Measurements from ENCODE around the gene TNKS1BP1. TPM values are rescaled to one million over a fixed set of nuclear protein-coding genes. Genes with fewer than 3 reads are reported as not detected.

The TNKS1BP1 gene
- total and polyA plus RNA-seq, 9 of the 15 experiments (the other 6 are each of a cell fraction or from before 2014, with no cell fraction given), result 1.1 to 47.2 (median 10.9) TPM

DNA sequence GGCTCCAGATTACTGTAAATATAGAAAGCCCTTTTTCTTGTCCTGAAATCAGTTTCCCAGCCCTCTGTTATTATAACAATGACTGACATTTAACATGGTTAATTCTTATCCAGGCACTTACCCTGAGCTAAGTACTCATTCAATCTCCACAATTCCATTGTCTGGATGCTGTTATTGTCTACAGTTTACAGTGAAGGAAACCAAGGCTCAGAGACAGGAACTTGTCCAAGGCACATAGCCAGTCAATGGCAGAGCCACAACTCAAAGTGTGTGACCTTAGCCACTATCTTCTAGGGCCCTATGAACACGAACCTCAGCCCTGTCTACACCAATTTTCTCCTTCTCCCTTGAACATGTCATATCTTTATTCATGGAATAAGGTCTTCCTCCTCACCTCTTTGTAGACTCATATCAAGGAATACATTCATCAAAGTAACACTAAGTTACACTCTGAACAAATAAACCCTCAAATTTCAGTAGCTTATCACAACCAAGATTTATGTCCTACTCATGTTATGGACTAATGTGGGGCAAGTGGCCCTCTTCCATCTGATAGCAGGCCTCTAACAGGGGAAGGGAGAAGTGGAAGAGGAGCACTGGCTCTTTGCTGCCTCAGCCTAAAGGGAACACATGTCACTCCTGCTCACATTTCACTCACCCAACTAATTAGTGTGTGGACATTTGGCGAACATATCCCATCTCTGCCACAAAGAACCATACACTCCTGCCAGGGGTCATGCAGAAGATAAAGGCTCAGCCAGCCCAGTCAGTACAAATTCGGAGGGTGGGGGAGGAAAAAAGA, 48.4 kb downstream of the TNKS1BP1 start:
- POLR2A ChIA-PET, result interaction anchor here (0.6 kb wide), 1 partner anchor 536 kb away, joined by 3 read pairs; no protein-coding TSS in a partner anchor
- no peak for DNase-seq (ENCODE audit: extremely low read depth in 1 of 4, low spot score in 3 of 4)
- no peaks in the 10 kb centered on the region for H3K79me2 ChIP-seq (ENCODE audit: control insufficient read depth, insufficient read depth, low read length)
- 0 out of 3 replicates have a peak, but pooled peaks have one; percentile 13 for ATAC-seq
- no peaks in the 10 kb centered on the region for H4K20me1 ChIP-seq (replicated peaks; ENCODE audit: control insufficient read depth, insufficient read depth, low read length)
- no peak for FAIRE-seq
- H3K9me1 ChIP-seq (ENCODE audit: control insufficient read depth, insufficient read depth, low read length), result no peaks in the 10 kb centered on the region
- H3K9ac ChIP-seq (ENCODE audit: insufficient read depth in 1 of 2, low read depth in 2 of 2, low read length in 2 of 2), result no peak overlapping the region
- in situ Hi-C loops (cut with MboI) (no loop called here), intact Hi-C loops (cut with micrococcal nuclease) (loop anchor here (5.0 kb wide), 1 partner anchor 51 kb away; no protein-coding TSS in a partner anchor)
- no peaks in the 10 kb centered on the region for H3K9me3 ChIP-seq (replicated peaks; ENCODE audit: control insufficient read depth, insufficient read depth, low read depth, low read length)
- 4% methylated on average over 3 of the region's 3 CpGs for WGBS (ENCODE audit: insufficient coverage, low coverage, missing lambda C conversion rate)
- H3K4me2 ChIP-seq (ENCODE audit: insufficient read depth, low read length), result no peak overlapping the region
- no peaks in the 10 kb centered on the region for H3K36me3 ChIP-seq (ENCODE audit: control insufficient read depth, insufficient read depth, low read length)
- CTCF ChIA-PET (ENCODE audit: low intra/inter-chr PET ratio), result no interaction called here
- BruUV-seq (replicated peaks), result no TSS peak
- no peak overlapping the region for H3K27ac ChIP-seq (ENCODE audit: extremely low read depth, low read depth, low read length)
- no peak overlapping the region for H2AFZ ChIP-seq (ENCODE audit: low read depth, low read length)
- no peak overlapping the region for H3K4me3 ChIP-seq
- no peaks in the 10 kb centered on the region for H3K27me3 ChIP-seq (ENCODE audit: control insufficient read depth in 2 of 2, insufficient read depth in 2 of 2, low read length in 2 of 2)
- peaks cover 0 to 14% of the 10 kb centered on the region in 2 experiments; a peak in 4 of 5 replicates for H3K4me1 ChIP-seq (replicated peaks in 1 of 2; ENCODE audit: control insufficient read depth in 2 of 2, insufficient read depth in 2 of 2, low read length in 2 of 2)
- 0 out of 2 replicates have a peak, but pooled peaks have one; percentile 18 for TF ChIP-seq L3MBTL2 (IDR thresholded peaks at IDR 0.05)
- TF ChIP-seq, protein P1, sequence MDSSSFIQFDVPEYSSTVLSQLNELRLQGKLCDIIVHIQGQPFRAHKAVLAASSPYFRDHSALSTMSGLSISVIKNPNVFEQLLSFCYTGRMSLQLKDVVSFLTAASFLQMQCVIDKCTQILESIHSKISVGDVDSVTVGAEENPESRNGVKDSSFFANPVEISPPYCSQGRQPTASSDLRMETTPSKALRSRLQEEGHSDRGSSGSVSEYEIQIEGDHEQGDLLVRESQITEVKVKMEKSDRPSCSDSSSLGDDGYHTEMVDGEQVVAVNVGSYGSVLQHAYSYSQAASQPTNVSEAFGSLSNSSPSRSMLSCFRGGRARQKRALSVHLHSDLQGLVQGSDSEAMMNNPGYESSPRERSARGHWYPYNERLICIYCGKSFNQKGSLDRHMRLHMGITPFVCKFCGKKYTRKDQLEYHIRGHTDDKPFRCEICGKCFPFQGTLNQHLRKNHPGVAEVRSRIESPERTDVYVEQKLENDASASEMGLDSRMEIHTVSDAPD (CRISPR knock-in tag; IDR thresholded peaks at IDR 0.05), result no peak
- TF ChIP-seq ZNF766 (CRISPR knock-in tag; conservative IDR thresholded peaks at IDR 0.05), result peak; percentile 94
- TF ChIP-seq, protein P2, sequence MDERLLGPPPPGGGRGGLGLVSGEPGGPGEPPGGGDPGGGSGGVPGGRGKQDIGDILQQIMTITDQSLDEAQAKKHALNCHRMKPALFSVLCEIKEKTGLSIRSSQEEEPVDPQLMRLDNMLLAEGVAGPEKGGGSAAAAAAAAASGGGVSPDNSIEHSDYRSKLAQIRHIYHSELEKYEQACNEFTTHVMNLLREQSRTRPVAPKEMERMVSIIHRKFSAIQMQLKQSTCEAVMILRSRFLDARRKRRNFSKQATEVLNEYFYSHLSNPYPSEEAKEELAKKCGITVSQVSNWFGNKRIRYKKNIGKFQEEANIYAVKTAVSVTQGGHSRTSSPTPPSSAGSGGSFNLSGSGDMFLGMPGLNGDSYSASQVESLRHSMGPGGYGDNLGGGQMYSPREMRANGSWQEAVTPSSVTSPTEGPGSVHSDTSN (CRISPR knock-in tag; IDR thresholded peaks at IDR 0.05; ENCODE audit: low read depth), result no peak
- TF ChIP-seq, protein P2 (tag; conservative IDR thresholded peaks at IDR 0.05; ENCODE audit: low read depth), result peak; percentile 85
- TF ChIP-seq CREB1 (IDR thresholded peaks at IDR 0.05), result no peak
- TF ChIP-seq CREB1 (CRISPR knock-in tag; IDR thresholded peaks at IDR 0.05), result no peak
- TF ChIP-seq ELF4 (CRISPR knock-in tag; IDR thresholded peaks at IDR 0.05), result no peak
- no peak for TF ChIP-seq STAT5B (CRISPR knock-in tag; IDR thresholded peaks at IDR 0.05)
- TF ChIP-seq, protein P3, sequence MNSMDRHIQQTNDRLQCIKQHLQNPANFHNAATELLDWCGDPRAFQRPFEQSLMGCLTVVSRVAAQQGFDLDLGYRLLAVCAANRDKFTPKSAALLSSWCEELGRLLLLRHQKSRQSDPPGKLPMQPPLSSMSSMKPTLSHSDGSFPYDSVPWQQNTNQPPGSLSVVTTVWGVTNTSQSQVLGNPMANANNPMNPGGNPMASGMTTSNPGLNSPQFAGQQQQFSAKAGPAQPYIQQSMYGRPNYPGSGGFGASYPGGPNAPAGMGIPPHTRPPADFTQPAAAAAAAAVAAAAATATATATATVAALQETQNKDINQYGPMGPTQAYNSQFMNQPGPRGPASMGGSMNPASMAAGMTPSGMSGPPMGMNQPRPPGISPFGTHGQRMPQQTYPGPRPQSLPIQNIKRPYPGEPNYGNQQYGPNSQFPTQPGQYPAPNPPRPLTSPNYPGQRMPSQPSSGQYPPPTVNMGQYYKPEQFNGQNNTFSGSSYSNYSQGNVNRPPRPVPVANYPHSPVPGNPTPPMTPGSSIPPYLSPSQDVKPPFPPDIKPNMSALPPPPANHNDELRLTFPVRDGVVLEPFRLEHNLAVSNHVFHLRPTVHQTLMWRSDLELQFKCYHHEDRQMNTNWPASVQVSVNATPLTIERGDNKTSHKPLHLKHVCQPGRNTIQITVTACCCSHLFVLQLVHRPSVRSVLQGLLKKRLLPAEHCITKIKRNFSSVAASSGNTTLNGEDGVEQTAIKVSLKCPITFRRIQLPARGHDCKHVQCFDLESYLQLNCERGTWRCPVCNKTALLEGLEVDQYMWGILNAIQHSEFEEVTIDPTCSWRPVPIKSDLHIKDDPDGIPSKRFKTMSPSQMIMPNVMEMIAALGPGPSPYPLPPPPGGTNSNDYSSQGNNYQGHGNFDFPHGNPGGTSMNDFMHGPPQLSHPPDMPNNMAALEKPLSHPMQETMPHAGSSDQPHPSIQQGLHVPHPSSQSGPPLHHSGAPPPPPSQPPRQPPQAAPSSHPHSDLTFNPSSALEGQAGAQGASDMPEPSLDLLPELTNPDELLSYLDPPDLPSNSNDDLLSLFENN (IDR thresholded peaks at IDR 0.05; ENCODE audit: low read depth in 2 of 2, low read length in 2 of 2), result no peak
- TF ChIP-seq, protein P4, sequence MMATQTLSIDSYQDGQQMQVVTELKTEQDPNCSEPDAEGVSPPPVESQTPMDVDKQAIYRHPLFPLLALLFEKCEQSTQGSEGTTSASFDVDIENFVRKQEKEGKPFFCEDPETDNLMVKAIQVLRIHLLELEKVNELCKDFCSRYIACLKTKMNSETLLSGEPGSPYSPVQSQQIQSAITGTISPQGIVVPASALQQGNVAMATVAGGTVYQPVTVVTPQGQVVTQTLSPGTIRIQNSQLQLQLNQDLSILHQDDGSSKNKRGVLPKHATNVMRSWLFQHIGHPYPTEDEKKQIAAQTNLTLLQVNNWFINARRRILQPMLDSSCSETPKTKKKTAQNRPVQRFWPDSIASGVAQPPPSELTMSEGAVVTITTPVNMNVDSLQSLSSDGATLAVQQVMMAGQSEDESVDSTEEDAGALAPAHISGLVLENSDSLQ (IDR thresholded peaks at IDR 0.05), result peak; percentile 58; the same call in 1 of the 2 replicates
- TF ChIP-seq ARID1B (IDR thresholded peaks at IDR 0.05), result no peak
- TF ChIP-seq FOXJ2 (tag; IDR thresholded peaks at IDR 0.05), result no peak

Data from K562 (cell line).